GM23338 (cell line): ENCODE results near the gene HCK.

Experiments used
- CREB1 ChIP-seq: fragments of 250-450 bp; sonication (Bioruptor Pico); IDR thresholded peaks from 2 replicates; pipeline ENCODE4 v1.5.0; 2020; ENCODE audit warnings: low read depth, mild to moderate bottlenecking, moderate library complexity
- EZH2 ChIP-seq: fragments of 200-600 bp; sonication (generic); IDR thresholded peaks from one replicate; pipeline ENCODE4 v1.8.0; 2017; ENCODE audit warnings: antibody characterized with exemption, mild to moderate bottlenecking, low read depth; ENCODE audit not compliant: unreplicated experiment
- ZNF462 ChIP-seq: fragments of 250-450 bp; sonication (Bioruptor Pico); IDR thresholded peaks from 2 replicates; pipeline ENCODE4 v1.5.0; 2020; ENCODE audit warnings: mild to moderate bottlenecking, moderate library complexity
- TF ChIP-seq, protein P1 (sequence below), 2 experiments: fragments of 200-600 bp in 1 of 2; sonication (generic) in 1 of 2; conservative IDR thresholded peaks; 2 replicates each; pipeline versions ENCODE4 v1.5.1 to v1.6.1; 2016 to 2017; ENCODE audit warnings: antibody characterized with exemption in 2 of 2, low read depth in 2 of 2, mild to moderate bottlenecking in 2 of 2, moderate library complexity in 1 of 2
- TF ChIP-seq, protein P2 (sequence below): IDR thresholded peaks from one replicate; pipeline ENCODE4 v1.6.1; 2018; ENCODE audit warnings: antibody characterized with exemption; ENCODE audit not compliant: unreplicated experiment

- TF ChIP-seq, protein P1, sequence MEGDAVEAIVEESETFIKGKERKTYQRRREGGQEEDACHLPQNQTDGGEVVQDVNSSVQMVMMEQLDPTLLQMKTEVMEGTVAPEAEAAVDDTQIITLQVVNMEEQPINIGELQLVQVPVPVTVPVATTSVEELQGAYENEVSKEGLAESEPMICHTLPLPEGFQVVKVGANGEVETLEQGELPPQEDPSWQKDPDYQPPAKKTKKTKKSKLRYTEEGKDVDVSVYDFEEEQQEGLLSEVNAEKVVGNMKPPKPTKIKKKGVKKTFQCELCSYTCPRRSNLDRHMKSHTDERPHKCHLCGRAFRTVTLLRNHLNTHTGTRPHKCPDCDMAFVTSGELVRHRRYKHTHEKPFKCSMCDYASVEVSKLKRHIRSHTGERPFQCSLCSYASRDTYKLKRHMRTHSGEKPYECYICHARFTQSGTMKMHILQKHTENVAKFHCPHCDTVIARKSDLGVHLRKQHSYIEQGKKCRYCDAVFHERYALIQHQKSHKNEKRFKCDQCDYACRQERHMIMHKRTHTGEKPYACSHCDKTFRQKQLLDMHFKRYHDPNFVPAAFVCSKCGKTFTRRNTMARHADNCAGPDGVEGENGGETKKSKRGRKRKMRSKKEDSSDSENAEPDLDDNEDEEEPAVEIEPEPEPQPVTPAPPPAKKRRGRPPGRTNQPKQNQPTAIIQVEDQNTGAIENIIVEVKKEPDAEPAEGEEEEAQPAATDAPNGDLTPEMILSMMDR (conservative IDR thresholded peaks at IDR 0.05; ENCODE audit: low read depth in 2 of 2) = no peak
- TF ChIP-seq CREB1 (CRISPR knock-in tag) = no peak
- TF ChIP-seq, protein P2, sequence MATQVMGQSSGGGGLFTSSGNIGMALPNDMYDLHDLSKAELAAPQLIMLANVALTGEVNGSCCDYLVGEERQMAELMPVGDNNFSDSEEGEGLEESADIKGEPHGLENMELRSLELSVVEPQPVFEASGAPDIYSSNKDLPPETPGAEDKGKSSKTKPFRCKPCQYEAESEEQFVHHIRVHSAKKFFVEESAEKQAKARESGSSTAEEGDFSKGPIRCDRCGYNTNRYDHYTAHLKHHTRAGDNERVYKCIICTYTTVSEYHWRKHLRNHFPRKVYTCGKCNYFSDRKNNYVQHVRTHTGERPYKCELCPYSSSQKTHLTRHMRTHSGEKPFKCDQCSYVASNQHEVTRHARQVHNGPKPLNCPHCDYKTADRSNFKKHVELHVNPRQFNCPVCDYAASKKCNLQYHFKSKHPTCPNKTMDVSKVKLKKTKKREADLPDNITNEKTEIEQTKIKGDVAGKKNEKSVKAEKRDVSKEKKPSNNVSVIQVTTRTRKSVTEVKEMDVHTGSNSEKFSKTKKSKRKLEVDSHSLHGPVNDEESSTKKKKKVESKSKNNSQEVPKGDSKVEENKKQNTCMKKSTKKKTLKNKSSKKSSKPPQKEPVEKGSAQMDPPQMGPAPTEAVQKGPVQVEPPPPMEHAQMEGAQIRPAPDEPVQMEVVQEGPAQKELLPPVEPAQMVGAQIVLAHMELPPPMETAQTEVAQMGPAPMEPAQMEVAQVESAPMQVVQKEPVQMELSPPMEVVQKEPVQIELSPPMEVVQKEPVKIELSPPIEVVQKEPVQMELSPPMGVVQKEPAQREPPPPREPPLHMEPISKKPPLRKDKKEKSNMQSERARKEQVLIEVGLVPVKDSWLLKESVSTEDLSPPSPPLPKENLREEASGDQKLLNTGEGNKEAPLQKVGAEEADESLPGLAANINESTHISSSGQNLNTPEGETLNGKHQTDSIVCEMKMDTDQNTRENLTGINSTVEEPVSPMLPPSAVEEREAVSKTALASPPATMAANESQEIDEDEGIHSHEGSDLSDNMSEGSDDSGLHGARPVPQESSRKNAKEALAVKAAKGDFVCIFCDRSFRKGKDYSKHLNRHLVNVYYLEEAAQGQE = no peak
- TF ChIP-seq EZH2 = no peak
- TF ChIP-seq ZNF462 (CRISPR knock-in tag) = no peak
These were observed 48.7 kb upstream of the HCK start for GRCh38 chr20:32003325-32003724.
